Hepatic stellate cell (primary cell): Measurements from ENCODE around the gene SELENOW.
"Not testable (repeated sequence)": the region's sequence is repeated elsewhere in the genome, so short reads cannot be mapped to it uniquely, and the experiment has no call there.

ENCODE experiments used
- DNase-seq: peaks from one replicate; pipeline ENCODE4 v3.0.0; 2011; ENCODE audit warnings: low spot score

Gene SELENOW

DNA sequence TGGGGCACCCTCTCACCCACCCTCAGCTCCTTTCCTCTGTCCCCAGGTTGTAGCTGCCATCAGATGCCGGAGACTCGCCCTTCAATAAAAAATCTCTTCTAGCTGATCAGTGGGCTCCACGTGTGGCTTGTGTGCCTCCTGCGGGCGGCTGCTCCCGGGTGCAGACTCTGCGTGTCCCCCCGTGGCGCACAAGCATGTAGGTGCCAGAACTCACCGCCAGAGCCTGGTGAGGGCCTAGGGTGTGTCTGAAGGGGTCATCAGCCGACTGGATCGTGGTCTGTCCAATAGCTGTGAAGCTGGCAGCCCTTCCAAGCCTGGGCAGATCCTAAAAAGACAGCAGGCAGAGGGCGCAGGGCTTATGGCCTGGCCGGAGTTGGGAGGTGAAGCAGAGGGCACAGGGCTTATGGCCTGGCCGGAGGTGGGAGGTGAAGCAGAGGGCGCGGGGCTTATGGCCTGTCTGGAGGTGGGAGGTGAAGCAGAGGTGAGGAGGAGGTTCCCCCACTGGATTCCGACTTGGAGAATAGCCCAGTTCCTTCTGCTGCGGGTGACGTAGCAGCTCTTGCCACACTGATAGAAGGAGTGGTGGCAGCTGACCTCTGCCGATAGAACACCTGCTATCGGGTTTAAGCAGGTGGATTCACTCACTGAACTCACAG is 21.4 kb upstream of the SELENOW start:
- no peak for DNase-seq

DNA sequence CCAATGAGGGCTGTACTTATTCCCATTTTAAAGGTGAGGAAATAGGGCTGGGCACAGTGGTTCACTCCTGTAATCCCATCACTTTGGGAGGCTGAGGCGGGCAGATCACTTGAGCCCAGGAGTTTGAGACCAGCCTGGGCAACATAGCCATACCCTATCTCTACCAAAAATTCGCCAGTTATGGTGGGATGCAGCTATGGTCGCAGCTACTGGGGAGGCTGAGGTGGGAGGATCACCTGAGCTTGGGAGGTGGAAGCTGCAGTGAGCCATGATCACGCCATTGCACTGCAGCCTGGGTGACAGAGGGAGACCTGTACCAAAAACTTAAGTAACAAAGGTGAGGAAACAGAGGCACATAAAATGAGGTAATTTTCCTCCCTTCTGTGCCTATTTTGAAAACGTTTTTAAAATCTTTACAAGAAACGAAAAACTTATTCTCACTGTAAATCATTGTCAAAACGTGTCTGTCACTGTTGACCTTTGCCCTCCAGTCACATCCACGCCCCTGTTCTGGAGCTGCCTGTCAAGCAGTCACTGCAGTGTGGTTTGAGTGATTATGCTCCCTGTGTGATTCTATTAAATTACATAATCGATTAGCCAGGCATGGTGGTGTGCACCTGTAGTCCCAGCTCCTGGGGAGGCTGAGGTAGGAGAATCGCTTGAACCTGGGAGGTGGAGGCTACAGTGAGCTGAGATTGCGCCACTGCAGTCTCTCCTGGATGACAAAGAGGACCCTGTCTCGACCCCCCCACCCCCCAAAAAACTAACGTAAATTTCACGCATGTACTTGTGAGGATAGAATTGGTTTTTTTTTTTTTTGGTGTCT is 20.7 kb upstream of the SELENOW start:
- no peak for DNase-seq

- DNase-seq, result no peak
Observed at GRCh38 chr19:47758443-47758804, 20.1 kb upstream of the SELENOW start.

- no peak for DNase-seq
Observed at GRCh38 chr19:47760632-47760999, 17.9 kb upstream of the SELENOW start.

DNA sequence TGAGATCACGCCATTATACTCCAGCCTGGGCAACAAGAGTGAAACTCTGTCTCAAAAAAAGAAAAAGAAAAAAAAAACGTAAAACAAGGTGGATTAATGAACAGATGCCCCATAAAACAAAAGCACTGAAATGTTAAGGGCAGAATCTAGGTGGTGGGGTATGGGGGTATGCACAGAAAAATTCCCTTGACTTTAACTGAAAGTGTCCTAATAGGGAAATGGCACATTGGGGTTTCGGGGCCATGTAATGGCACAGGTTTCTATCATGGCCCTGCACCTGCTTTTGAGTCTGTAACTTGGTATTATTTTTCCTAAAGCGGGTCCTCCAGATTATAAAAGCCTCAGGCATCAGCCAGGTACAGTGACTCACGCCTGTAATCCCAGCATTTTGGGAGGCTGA is 16.9 kb upstream of the SELENOW start:
- DNase-seq, result no peak

DNA sequence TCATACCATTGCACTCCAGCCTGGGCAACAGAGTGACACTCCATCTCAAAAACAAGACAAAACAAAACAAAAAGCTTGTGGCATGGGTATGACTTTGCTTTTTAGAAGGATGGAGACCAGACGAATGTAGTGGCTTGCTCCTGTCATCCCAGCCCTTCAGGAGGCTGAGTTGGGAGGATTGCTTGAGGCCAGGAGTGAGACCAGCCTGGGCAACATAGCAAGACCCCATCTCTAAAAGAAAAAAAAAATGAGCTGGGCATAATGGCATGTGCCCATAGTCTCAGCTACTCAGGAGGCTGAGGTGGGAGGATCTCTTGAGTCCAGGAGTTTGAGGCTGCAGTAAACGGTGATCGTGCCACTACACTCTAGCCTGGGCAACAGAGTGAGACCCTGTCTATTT is 16.4 kb upstream of the SELENOW start:
- no peak for DNase-seq

DNA sequence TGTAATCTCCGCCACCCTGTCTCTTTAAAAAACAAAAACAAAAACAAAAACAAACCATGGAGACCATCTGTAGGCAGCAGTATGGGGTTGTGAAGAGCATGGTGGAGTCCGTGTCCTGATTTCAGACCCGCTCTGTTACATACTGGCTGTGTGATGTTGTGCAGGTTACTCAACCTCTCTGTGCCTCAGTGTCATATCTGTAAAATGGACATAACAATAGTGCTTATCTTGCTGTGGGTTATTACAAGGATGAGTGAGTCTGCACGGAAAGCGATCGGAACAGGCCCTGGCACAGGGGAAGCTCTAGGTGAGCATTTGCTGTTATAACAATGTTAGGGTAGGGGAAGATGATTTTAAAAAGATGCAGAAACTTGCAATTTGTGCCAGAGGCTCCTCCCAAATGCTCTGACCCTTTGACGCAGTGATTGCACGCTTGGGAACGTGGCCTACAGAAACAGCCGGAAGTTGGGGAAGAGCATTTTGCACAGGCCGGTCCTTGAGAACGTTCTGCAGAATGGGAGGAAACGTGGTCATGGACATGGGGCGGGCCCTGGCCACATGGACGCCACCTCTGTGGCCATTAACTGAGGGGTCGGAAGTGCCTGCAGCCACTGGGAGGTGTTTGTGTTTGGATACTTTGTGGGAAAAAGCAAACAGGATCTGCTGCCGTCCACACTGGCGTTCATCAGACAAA is 15.7 kb upstream of the SELENOW start:
- DNase-seq, result no peak

DNA sequence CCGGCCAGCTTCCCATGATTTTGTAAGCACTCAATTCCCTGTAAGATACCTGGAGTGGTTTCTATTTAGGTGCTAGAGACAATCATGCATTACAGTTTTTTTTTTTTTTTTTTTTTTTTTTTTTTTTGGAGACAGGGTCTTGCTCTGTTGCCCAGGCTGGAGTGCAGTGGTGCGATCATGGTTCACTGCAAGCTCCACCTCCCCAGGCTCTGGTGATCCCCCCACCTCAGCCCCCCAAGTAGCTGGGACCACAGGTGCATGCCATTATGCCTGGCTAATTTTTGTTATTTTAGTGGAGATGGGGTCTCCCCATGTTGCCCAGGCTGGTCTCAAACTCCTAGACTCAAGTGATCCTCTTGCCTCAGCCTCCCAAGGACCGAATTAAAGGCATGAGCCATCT is 13.8 kb upstream of the SELENOW start:
- DNase-seq, result not testable (repeated sequence)

DNA sequence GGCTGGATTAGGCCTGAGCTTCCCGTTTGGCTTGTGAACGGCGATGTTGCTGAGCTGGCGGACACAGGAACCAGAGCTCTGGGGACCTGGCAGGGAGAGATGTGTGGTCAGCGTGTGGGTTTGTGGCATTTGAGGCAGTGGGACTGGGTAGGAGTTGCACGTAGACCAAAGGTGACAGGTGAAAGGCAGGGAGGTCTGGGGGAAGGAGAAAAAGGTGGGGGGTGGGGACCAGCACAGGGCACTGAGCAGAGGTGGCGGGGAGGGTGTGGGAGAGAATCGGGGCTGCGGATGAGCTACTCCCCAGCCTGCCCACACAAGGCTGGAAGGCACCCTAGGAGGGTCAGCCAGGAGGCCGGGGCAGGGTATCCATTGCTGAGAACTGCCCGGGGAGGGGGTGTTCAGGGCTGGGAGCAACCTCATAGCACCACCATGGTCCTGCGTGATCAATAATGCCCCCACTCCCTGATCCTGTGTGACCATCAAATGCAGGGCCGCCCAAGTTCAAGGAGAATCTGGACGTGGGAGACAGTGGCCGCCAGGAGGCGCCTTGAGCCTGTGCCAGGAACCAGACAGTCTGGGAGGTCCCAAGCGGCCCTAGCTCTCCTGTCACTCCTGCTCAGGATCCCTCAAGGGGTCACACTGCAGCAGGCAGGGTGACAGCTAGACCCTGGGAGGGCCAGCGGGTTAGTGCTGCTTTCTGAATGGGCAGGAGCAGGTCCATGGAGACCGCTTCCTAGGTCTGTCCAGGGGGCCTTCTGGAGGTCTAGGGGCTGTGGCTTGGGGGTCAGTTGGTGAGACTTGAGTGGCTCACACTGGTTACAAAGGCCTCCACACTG is 12.8 kb upstream of the SELENOW start:
- peak; percentile 64 for DNase-seq

GRCh38 chr19:47766359-47766620 is 12.2 kb upstream of the SELENOW start:
- no peak for DNase-seq

- DNase-seq, result no peak
Observed at GRCh38 chr19:47766670-47767069, 11.8 kb upstream of the SELENOW start.

DNA sequence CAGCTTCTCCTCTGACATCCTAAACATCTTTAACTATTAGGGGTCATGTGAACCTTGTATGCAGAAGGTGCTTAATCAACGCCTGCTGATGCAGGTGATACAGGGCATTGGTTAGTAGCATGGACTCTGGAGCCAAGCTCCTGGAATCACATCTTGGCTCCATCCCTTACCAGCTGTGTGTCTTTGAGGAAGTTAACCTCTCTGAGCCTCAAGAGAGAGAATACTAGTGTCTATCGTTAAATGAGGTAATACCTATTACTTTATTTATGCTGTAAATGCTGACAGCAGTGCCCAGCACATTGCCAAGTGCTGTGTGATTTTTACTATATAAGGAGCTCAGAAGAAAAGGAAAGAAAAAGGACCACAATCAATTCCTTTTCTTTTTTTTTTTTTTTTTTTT is 11.2 kb upstream of the SELENOW start:
- DNase-seq, result no peak

DNA sequence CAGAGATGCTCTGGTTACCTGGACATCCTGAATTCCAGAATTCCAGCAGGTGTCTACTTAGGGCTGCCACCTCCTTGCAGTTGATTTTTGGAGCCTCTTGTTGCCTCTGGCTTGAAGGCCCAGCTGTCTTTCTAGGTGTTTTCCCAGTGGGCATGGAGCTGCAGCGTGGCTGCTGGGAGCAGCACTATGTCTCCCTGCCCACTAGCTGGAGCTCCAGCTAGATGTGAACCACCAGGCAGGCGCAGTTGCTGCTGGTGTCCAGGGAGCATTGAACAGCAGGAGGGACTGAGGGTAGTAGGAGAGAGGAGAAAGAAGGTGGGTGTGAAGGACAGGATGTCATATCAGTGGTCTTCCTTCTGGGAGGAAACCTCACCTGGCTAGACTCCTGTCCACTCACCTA is 9.9 kb upstream of the SELENOW start:
- DNase-seq, result no peak

GRCh38 chr19:47769534-47769933 is 9.0 kb upstream of the SELENOW start:
- no peak for DNase-seq

GRCh38 chr19:47771291-47771690 is 7.2 kb upstream of the SELENOW start:
- not testable (repeated sequence) for DNase-seq

GRCh38 chr19:47776568-47776967 is 1.9 kb upstream of the SELENOW start:
- DNase-seq, result no peak

DNA sequence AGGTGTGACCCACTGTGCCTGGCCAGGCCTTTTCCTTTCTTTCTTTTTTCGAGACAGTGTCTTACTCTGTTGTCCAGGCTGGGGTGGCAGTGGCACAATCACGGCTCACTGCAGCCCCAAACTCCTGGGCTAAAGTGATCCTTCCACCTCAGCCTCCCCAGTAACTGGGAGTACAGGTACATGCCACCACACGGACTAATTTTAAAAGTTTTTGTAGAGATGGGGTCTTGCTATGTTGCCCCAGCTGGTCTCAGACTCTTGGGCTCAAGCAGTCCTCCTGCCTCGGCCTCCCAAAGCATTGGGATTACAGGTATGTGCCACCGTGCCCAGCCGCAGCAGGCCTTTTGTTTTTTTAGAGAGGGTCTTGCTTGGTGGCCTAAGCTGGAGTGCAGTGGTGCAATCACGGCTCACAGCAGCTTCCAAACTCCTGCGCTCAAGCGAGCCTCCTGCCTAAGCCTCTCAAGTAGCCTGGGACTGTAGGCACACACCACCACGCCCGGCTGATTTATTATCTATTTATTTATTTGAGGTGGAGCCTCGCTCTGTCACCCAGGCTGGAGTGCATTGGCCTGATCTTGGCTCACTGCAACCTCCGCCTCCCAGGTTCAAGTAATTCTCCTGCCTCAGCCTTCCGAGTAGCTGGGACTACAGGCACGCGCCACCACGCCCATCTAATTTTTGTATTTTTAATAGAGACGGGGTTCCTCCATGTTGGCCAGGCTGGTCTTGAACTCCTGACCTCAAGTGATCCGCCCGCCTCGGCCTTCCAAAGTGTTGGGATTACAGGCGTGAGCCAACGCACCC is 1.1 kb upstream of the SELENOW start:
- DNase-seq, result not testable (repeated sequence)

GRCh38 chr19:47778954-47779351 is 450 bp downstream of the SELENOW start:
- DNase-seq, result no peak

GRCh38 chr19:47779524-47780214 is 1.2 kb downstream of the SELENOW start:
- DNase-seq, result peak; percentile 66

- no peak for DNase-seq
Observed at GRCh38 chr19:47780215-47780551, 1.7 kb downstream of the SELENOW start.

GRCh38 chr19:47781590-47782262 is 3.2 kb downstream of the SELENOW start:
- DNase-seq, result no peak
